IPS-15b (cell line): ENCODE data around the gene SEC24A.
"Not testable (repeated sequence)": the region's sequence is repeated elsewhere in the genome, so short reads cannot be mapped to it uniquely, and the experiment has no call there.

Source experiments
- H3K27me3 ChIP-seq: one replicate; pipeline ENCODE4 v1.6.1; 2013; ENCODE audit warnings: low read length; ENCODE audit not compliant: control insufficient read depth, insufficient read depth
- H3K36me3 ChIP-seq: one replicate; pipeline ENCODE4 v1.6.1; 2013; ENCODE audit warnings: low read length; ENCODE audit not compliant: control insufficient read depth, insufficient read depth
- H3K4me1 ChIP-seq: one replicate; pipeline ENCODE4 v1.6.1; 2013; ENCODE audit warnings: mild to moderate bottlenecking, low read length; ENCODE audit not compliant: control insufficient read depth, insufficient read depth
- H3K4me3 ChIP-seq: one replicate; pipeline ENCODE4 v1.5.1; 2013; ENCODE audit warnings: low read depth, low read length
- H3K9ac ChIP-seq: one replicate; pipeline ENCODE4 v1.6.1; 2013; ENCODE audit warnings: low read depth, mild to moderate bottlenecking, low read length
- H3K9me3 ChIP-seq: one replicate; pipeline ENCODE4 v1.6.1; 2013; ENCODE audit warnings: mild to moderate bottlenecking, low read length; ENCODE audit not compliant: control insufficient read depth, insufficient read depth

The SEC24A gene

DNA sequence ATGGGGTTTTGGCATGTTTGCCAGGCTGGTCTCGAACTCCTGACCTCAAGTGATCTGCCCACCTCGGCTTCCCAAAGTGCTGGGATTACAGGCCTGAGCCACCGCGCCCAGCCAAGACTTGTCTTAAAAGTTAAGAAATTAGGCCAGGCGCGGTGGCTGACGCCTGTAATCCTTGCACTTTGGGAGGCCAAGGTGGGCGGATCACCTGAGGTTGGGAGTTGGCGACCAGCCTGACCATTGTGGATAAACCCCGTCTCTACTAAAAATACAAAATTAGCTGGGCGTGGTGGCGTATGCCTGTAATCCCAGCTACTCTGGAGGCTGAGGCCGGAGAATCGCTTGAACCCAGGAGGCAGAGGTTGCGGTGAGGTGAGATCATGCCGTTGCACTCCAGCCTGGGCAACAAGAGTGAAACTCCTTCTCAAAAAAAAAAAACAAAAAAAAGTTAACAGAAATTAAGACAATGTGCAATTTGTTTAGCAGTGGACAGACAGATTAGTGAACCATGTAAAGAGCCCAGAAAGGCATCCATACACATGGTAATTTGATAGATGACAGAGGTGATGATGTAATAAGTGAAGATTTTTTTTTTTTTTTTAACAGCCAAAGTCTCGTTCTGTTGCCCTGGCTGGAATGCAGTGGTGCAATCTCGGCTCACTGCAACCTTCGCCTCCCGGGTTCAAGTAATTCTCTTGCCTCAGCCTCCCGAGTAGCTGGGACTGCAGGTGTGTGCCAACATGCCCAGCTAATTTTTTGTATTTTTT lies 119.1 kb downstream of the SEC24A start:
- H3K36me3 ChIP-seq: peaks cover 41% of the 10 kb centered on the region
- H3K9me3 ChIP-seq, H3K27me3 ChIP-seq, H3K4me1 ChIP-seq, H3K9ac ChIP-seq, H3K4me3 ChIP-seq: not testable (repeated sequence)

DNA sequence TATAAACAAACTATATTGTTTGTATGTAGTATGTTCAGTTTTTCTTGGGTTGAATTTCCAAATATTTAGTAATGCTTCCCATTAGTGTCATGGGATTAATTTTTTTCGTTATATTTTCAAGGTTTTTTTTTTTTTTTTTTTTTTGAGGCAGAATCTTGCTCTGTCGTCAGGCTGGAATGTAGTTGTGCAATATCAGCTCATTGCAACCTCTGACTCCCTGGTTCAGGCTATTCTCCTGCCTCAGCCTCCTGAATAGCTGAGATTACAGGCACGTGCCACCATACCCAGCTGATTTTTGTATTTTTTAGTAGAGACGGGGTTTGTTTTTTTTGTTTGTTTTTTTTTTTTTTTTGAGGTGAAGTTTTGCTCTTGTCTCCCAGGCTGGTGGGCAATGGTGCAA lies 120.6 kb downstream of the SEC24A start:
- Histone ChIP-seq H3K36me3 (peaks cover 46% of the 10 kb centered on the region), H3K27me3 (no peaks in the 10 kb centered on the region), H3K4me1 (no peaks in the 10 kb centered on the region), H3K4me3 (no peak overlapping the region), H3K9ac (no peak overlapping the region), H3K9me3 (no peaks in the 10 kb centered on the region)

DNA sequence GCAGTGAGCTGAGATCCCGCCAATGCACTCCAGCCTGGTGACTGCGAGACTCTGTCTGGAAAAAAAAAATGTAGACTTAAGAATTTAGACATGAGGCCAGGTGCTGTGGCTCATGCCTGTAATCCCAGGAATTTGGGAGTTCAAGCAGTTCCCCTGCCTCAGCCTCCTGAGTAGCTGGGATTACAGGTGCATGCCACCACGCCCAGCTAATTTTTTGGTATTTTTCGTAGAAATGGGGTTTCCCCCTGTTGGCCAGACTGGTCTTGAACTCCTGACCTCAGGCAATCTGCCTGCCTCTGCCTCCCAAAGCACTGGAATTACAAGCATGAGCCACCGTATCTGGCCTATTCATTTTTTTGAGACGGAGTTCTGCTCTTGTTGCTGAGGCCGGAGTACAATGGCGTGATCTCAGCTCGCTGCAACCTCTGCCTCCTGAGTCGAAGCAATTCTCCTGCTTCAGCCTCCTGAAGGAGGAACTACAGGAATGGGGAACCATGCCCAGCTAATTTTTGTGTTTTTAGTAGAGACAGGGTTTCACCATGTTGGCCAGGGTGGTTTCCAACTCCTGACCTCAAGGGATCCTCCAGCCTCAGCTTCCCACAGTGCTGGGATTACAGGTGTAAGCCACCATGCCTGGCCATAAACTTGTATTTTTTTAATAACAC lies 124.0 kb downstream of the SEC24A start:
- H3K9me3 ChIP-seq: no peaks in the 10 kb centered on the region
- no peaks in the 10 kb centered on the region for H3K27me3 ChIP-seq
- no peaks in the 10 kb centered on the region for H3K4me1 ChIP-seq
- H3K36me3 ChIP-seq: peaks cover 45% of the 10 kb centered on the region
- no peak overlapping the region for H3K9ac ChIP-seq
- no peak overlapping the region for H3K4me3 ChIP-seq

DNA sequence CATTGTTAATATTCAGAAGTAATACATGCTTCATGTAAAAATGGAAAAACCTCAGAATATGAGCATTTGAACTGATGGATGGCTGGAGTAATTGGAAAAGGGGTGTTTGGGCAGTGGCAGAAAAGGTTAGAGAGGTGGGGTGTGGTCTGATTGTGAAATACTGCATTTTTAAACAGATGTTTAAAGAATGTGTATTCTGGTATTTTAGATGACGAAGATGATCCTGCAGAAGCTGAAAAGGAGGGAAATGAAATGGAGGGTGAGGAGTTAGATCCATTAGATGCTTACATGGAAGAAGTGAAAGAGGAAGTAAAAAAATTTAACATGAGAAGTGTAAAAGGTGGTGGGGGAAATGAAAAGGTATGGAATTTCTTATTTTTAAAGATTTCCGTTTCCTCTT lies 128.8 kb downstream of the SEC24A start:
- peaks cover 34% of the 10 kb centered on the region for H3K36me3 ChIP-seq
- no peaks in the 10 kb centered on the region for H3K27me3 ChIP-seq
- H3K4me1 ChIP-seq: no peaks in the 10 kb centered on the region
- H3K9me3 ChIP-seq: no peaks in the 10 kb centered on the region
- no peak overlapping the region for H3K9ac ChIP-seq
- no peak overlapping the region for H3K4me3 ChIP-seq
